PC-9 (cell line): ENCODE results near the gene RPL39. TPM values are rescaled to one million over a fixed set of nuclear protein-coding genes. Genes with fewer than 3 reads are reported as not detected.

Source experiments
- Bru-seq: library from RNA; stranded (reverse); fragments of 400-500 nt; gene quantifications from one replicate; lab custom pipeline; 2021; lab: Mats Ljungman, UMichigan
- BruChase-seq, 2 experiments: library from RNA; stranded (reverse); fragments of 400-500 nt; gene quantifications; one replicate each; lab custom pipeline; 2021; lab: Mats Ljungman, UMichigan
- BruUV-seq: library from RNA; stranded (reverse); fragments of 400-500 nt; replicated peaks from 2 replicates; lab custom pipeline; 2021; lab: Mats Ljungman, UMichigan
- CTCF ChIA-PET: fragments of 300-600 bp; sonication (Branson Sonifier 250); formaldehyde crosslinking; loops from one replicate; lab custom pipeline; 2022; ENCODE audit warnings: antibody characterized with exemption; lab: Charles Lee
- POLR2A ChIA-PET: fragments of 300-600 bp; sonication (Branson Sonifier 250); formaldehyde crosslinking; loops from one replicate; lab custom pipeline; 2022; ENCODE audit warnings: antibody characterized with exemption; ENCODE audit not compliant: unreplicated experiment; lab: Charles Lee
- DNase-seq, 2 experiments: peaks; one replicate each; pipeline versions ENCODE4 v3.0.0 to v3.0.0-alpha.2; 2015 to 2022; ENCODE audit warnings: mixed read lengths in 1 of 2
- H2AFZ ChIP-seq: fragments of 200-600 bp; sonication (generic); 2 replicates; pipeline ENCODE4 v1.8.1; 2017; ENCODE audit warnings: antibody characterized with exemption
- H3F3A ChIP-seq: fragments of 200-600 bp; sonication (generic); 2 replicates; pipeline ENCODE4 v1.8.1; 2017; ENCODE audit warnings: antibody characterized with exemption, mild to moderate bottlenecking, low read depth; ENCODE audit not compliant: insufficient read depth
- H3K27ac ChIP-seq: fragments of 200-600 bp; sonication (generic); 2 replicates; pipeline ENCODE4 v1.6.1; 2016; ENCODE audit warnings: mixed run types
- H3K27me3 ChIP-seq: fragments of 200-600 bp; sonication (generic); 2 replicates; pipeline ENCODE4 v1.6.1; 2016; ENCODE audit warnings: low read depth, mixed run types; ENCODE audit not compliant: insufficient read depth
- H3K36me3 ChIP-seq: fragments of 200-600 bp; sonication (generic); 2 replicates; pipeline ENCODE4 v1.6.1; 2016; ENCODE audit warnings: low read depth, mixed run types
- H3K4me1 ChIP-seq: fragments of 200-600 bp; sonication (generic); replicated peaks from 2 replicates; pipeline ENCODE4 v1.6.1; 2016; ENCODE audit warnings: mixed run types; ENCODE audit not compliant: insufficient read depth
- H3K4me2 ChIP-seq: fragments of 200-600 bp; sonication (generic); 2 replicates; pipeline ENCODE4 v1.6.1; 2017; ENCODE audit warnings: mixed run types
- H3K4me3 ChIP-seq: fragments of 200-600 bp; sonication (generic); 2 replicates; pipeline ENCODE4 v1.6.1; 2016; ENCODE audit warnings: mixed run types
- H3K79me2 ChIP-seq: fragments of 200-600 bp; sonication (generic); 2 replicates; pipeline ENCODE4 v1.6.1; 2017; ENCODE audit warnings: low read depth, mixed run types
- H3K9me2 ChIP-seq: fragments of 200-600 bp; sonication (generic); 2 replicates; pipeline ENCODE4 v1.8.1; 2017; ENCODE audit warnings: mild to moderate bottlenecking; ENCODE audit not compliant: insufficient read depth
- H3K9me3 ChIP-seq: fragments of 200-600 bp; sonication (generic); 2 replicates; pipeline ENCODE4 v1.8.1; 2016; ENCODE audit warnings: low read depth; ENCODE audit not compliant: insufficient read depth
- H4K20me1 ChIP-seq: fragments of 200-600 bp; sonication (generic); 2 replicates; pipeline ENCODE4 v1.8.1; 2017; ENCODE audit not compliant: insufficient read depth
- EZH2 ChIP-seq: fragments of 200-600 bp; sonication (generic); IDR thresholded peaks from 2 replicates; pipeline ENCODE4 v1.8.0; 2017; ENCODE audit warnings: antibody characterized with exemption, low read depth
- intact Hi-C: fragments of 100-400 bp; cut with micrococcal nuclease; formaldehyde crosslinking; loops from one replicate; pipeline ENCODE4 v1.10.0; 2022; ENCODE audit not compliant: unreplicated experiment
- long read RNA-seq: library from polyadenylated mRNA; stranded (forward); transcript quantifications from one replicate; pipeline ENCODE4 v2.0.0, GENCODE V29; 2022
- total RNA-seq: library from RNA; stranded (reverse); gene quantifications from 2 replicates; pipeline ENCODE4 v1.2.3, GENCODE V29; 2021
- TF ChIP-seq, protein P1 (sequence below): fragments of 200-600 bp; sonication (generic); conservative IDR thresholded peaks from 2 replicates; pipeline ENCODE4 v1.6.1; 2017; ENCODE audit warnings: mixed run types, antibody characterized with exemption, mild to moderate bottlenecking, moderate library complexity

Gene RPL39
- total RNA-seq (3,176 and 3,660 TPM in 2 replicates), Bru-seq, nascent RNA (percentile 99 among the genes with signal in this experiment), BruChase-seq, experiment 1, labeled RNA remaining after a 2-hour chase (percentile 95 among the genes with signal in this experiment), BruChase-seq, experiment 2, labeled RNA remaining after a 6-hour chase (percentile 96 among the genes with signal in this experiment)
- long read RNA-seq, transcript RPL39-202 (2 exons, 1,915 nt), result minor isoform, 7 of 1,753 reads
- long read RNA-seq, transcript RPL39-201 (3 exons, 401 nt), result major isoform, 1,573 of 1,753 reads
- long read RNA-seq, partial matches to known transcripts, result 172 of 1,753 reads
- long read RNA-seq, other reads (novel, unspliced or antisense), result 1 of 1,753 reads

DNA sequence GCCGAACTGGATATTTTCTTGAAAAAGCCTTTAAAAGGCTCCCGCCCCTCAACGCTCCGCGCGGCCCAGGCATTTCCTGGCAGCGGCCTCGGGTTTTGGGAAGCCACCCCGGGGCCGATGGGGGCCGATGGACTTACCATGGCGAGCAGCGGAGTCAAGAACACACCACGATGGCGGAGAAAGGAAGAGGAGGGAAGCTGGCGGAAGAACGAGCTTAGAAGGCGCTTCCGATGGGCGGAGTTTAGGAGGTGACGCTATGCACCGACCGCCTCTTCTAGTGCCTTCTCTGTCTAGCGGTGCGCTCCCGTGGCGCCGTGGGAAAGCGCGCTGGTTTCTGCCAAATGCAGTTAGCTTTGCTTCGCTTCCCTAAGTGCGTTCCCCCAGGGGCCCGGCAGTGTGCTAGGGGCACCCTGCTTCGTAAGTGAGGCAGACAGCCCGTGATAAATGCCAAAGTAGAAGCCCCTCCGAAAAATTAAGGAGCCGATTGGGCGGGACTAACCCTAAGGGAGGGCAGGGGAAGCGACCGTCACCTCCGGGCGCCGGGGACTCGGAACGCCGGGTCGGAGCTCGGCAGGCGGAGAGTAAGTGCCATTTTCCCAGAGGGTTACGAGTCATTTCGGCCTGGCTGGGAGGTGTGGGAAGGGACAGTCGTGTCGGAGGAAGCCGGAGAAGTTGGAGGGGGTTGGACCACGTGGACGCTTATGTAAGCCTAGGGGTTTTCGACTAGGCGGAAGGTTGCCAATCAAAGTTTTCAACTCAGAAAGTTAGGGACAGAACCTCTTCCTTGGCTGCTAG is at the start of gene RPL39:
TSS of gene RPL39 (minus strand) at position 194 of the 795 bp plus-strand sequence. CDS start at position 140, 54 bp downstream.
- peak within 1 kb of the TSS; percentile 96 for H3K4me3 ChIP-seq
- peak within 1 kb of the TSS; percentile 94 for H3K27ac ChIP-seq
- no peaks in the 10 kb centered on the region for H3K9me2 ChIP-seq
- peak; percentile 84 to 86 for DNase-seq
- H3K36me3 ChIP-seq, result peaks cover 43% of the 10 kb centered on the region
- no peaks in the 10 kb centered on the region for H3K27me3 ChIP-seq
- H3K9me3 ChIP-seq, result no peaks in the 10 kb centered on the region
- BruUV-seq, result no TSS peak
- peaks cover 64% of the 10 kb centered on the region for H3F3A ChIP-seq
- peak within 1 kb of the TSS; percentile 86 for H3K4me2 ChIP-seq
- H2AFZ ChIP-seq, result peak within 1 kb of the TSS; percentile 75
- peaks cover 41% of the 10 kb centered on the region for H4K20me1 ChIP-seq
- ChIA-PET CTCF (interaction anchor here (0.6 to 1.2 kb wide), 4 partner anchors 11 to 182 kb away, joined by 3 to 11 read pairs (median 4); partner anchors contain the start of gene SOWAHD), POLR2A (interaction anchor here (0.5 to 1.5 kb wide), 22 partner anchors 8 to 948 kb away, joined by 3 to 19 read pairs (median 4); partner anchors contain the start of genes NDUFA1, RNF113A, SEPTIN6 and SOWAHD)
- TF ChIP-seq, protein P1, sequence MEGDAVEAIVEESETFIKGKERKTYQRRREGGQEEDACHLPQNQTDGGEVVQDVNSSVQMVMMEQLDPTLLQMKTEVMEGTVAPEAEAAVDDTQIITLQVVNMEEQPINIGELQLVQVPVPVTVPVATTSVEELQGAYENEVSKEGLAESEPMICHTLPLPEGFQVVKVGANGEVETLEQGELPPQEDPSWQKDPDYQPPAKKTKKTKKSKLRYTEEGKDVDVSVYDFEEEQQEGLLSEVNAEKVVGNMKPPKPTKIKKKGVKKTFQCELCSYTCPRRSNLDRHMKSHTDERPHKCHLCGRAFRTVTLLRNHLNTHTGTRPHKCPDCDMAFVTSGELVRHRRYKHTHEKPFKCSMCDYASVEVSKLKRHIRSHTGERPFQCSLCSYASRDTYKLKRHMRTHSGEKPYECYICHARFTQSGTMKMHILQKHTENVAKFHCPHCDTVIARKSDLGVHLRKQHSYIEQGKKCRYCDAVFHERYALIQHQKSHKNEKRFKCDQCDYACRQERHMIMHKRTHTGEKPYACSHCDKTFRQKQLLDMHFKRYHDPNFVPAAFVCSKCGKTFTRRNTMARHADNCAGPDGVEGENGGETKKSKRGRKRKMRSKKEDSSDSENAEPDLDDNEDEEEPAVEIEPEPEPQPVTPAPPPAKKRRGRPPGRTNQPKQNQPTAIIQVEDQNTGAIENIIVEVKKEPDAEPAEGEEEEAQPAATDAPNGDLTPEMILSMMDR, result no peak
- TF ChIP-seq EZH2, result no peak
- peaks cover 64% of the 10 kb centered on the region for H3K79me2 ChIP-seq
- intact Hi-C loops, result loop anchor here (2.0 to 5.0 kb wide), 3 partner anchors 61 to 184 kb away; partner anchors contain the start of genes NDUFA1, NKRF, RNF113A and UPF3B
- H3K4me1 ChIP-seq, result peaks cover 34% of the 10 kb centered on the region

DNA sequence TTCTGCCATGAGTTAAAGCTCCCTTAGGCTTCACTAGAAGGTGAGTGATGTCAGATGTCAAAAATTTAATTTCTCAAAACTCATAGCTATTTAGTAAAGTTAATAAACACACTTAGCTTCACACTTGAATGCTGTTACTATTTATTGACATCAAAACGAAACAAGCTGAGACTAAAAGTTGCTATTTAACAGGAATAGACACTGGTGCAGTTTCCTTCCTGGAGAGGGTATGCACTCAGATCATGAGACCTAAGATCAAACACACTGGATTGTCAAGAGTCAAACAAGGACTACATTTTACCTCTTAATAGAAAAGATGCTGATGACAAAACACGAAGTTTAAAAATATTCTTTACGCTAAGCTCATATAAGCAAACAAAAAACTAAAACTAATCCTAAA is 42.5 kb upstream of the RPL39 start:
- ChIA-PET CTCF (no interaction called here), POLR2A (interaction anchor here (0.7 kb wide), 1 partner anchor 9 kb away, joined by 4 read pairs; no protein-coding TSS in a partner anchor)
- no peak overlapping the region for H2AFZ ChIP-seq
- H3K36me3 ChIP-seq, result peaks cover 42% of the 10 kb centered on the region
- H3K79me2 ChIP-seq, result no peaks in the 10 kb centered on the region
- no peak overlapping the region for H3K27ac ChIP-seq
- no peak overlapping the region for H3K4me2 ChIP-seq
- H3K9me3 ChIP-seq, result no peaks in the 10 kb centered on the region
- intact Hi-C loops, result no loop called here
- no peak overlapping the region for H3K4me3 ChIP-seq
- H4K20me1 ChIP-seq, result no peaks in the 10 kb centered on the region; the same call in 1 of the 2 replicates
- DNase-seq, result no peak
- H3K4me1 ChIP-seq, result no peaks in the 10 kb centered on the region
- TF ChIP-seq, protein P1, result no peak
- TF ChIP-seq EZH2, result no peak
- no TSS peak for BruUV-seq
- H3K27me3 ChIP-seq, result no peaks in the 10 kb centered on the region
- H3K9me2 ChIP-seq, result no peaks in the 10 kb centered on the region
- H3F3A ChIP-seq, result no peaks in the 10 kb centered on the region

DNA sequence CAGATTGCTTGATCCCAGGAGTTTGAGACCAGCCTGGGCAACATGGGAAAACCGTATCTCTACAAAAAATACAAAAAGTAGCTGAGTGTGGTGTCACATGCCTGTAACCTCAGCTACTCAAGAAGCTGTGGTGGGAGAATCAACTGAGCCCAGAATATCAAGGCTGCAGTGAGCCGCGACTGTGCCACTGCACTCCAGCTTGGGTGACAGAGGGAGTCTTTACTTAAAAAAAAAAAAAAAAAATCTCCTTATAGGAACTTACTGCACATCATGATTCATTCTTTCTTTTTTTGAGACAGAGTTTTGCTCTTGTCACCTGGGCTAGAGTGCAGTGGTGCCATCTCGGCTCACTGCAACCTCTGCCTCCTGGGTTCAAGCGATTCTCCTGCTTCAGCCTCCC is 37.0 kb upstream of the RPL39 start:
- Histone ChIP-seq H3K4me3 (no peak overlapping the region), H3K9me2 (no peaks in the 10 kb centered on the region), H3K9me3 (no peaks in the 10 kb centered on the region), H3K4me1 (peaks cover 8% of the 10 kb centered on the region), H3F3A (peaks cover 12% of the 10 kb centered on the region), H3K4me2 (no peak overlapping the region), H4K20me1 (no peaks in the 10 kb centered on the region), H3K27me3 (no peaks in the 10 kb centered on the region), H2AFZ (no peak overlapping the region), H3K79me2 (no peaks in the 10 kb centered on the region), H3K27ac (no peak overlapping the region), H3K36me3 (peaks cover 13% of the 10 kb centered on the region; the same call in 1 of the 2 replicates)
- BruUV-seq, result no TSS peak
- no peak for TF ChIP-seq EZH2
- TF ChIP-seq, protein P1, result no peak
- DNase-seq, result no peak
- intact Hi-C loops, result no loop called here
- CTCF ChIA-PET, result no interaction called here
- POLR2A ChIA-PET, result interaction anchor here (0.6 kb wide), 2 partner anchors 37 to 353 kb away, joined by 4 to 5 read pairs; partner anchors contain the start of gene RPL39
